ENCODE results near the gene MAST4.

The MAST4 gene

DNA sequence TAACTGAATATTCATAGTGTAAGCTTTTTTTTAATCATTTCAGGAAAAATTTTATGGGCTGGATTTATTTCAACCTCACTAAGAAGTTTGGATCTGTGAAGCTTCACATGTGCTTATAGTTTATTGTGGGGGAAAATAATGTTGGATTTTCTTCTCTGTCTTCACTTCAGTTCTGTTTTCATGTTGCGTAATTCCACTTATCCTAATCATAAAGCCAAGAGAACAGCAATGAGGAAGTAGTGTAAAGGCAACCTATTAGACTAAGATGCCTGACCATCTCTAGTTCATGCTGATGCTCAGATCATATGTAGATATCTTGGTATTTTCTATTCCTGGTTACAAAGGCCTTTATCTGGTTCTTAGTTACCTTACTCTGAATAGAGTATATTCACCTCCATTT, 550.4 kb downstream of the MAST4 start:
- TF ChIP-seq POLR2A (IDR thresholded peaks at IDR 0.05; ENCODE audit: low read depth, low read length) (no peak), POU2F2 (IDR thresholded peaks at IDR 0.05; ENCODE audit: low read depth, low read length) (no peak), POLR2AphosphoS5 (IDR thresholded peaks at IDR 0.05; ENCODE audit: low read depth, low read length) (no peak), PAX5 (IDR thresholded peaks at IDR 0.05; ENCODE audit: insufficient read depth, low read length, severe bottlenecking) (no peak), TAF1 (IDR thresholded peaks at IDR 0.05; ENCODE audit: low read depth, low read length) (no peak), SPI1 (IDR thresholded peaks at IDR 0.05; ENCODE audit: low read depth, low read length) (no peak)
- no peak for DNase-seq (ENCODE audit: insufficient read length, low spot score)
- no peak for FAIRE-seq

GRCh38 chr5:67146981-67147380, 550.8 kb downstream of the MAST4 start:
- DNase-seq (ENCODE audit: insufficient read length, low spot score) (no peak), FAIRE-seq (no peak)
- TF ChIP-seq POU2F2 (IDR thresholded peaks at IDR 0.05; ENCODE audit: low read depth, low read length) (no peak), TAF1 (IDR thresholded peaks at IDR 0.05; ENCODE audit: low read depth, low read length) (no peak), SPI1 (IDR thresholded peaks at IDR 0.05; ENCODE audit: low read depth, low read length) (no peak), PAX5 (IDR thresholded peaks at IDR 0.05; ENCODE audit: insufficient read depth, low read length, severe bottlenecking) (no peak)

DNA sequence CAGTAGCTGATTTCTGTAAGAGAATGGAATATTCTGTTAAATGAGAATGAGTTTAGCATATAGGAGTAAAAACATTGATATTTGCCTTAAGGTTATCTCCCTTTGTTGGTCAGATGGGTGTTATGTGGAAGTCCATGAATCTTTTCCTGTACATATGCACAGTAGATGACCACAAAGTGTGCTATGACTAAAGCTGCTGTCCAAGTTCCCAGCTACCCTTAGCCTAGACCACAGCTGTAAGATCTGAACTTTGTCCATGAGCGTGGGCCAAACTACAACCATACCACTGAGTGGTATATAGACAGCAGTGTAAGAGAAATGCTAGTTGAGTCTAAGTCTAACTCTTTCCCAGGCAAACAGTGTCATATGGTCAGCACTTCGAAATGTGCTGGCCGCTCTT, 551.6 kb downstream of the MAST4 start:
- TF ChIP-seq TAF1 (IDR thresholded peaks at IDR 0.05; ENCODE audit: low read depth, low read length) (no peak), POLR2A (IDR thresholded peaks at IDR 0.05; ENCODE audit: low read depth, low read length) (no peak), PAX5 (IDR thresholded peaks at IDR 0.05; ENCODE audit: insufficient read depth, low read length, severe bottlenecking) (no peak)
- FAIRE-seq (no peak), DNase-seq (ENCODE audit: insufficient read length, low spot score) (no peak)

- no peak for FAIRE-seq
- TF ChIP-seq POLR2A (IDR thresholded peaks at IDR 0.05; ENCODE audit: low read depth, low read length) (no peak), TAF1 (IDR thresholded peaks at IDR 0.05; ENCODE audit: low read depth, low read length) (no peak), POU2F2 (IDR thresholded peaks at IDR 0.05; ENCODE audit: low read depth, low read length) (no peak), POLR2AphosphoS5 (IDR thresholded peaks at IDR 0.05; ENCODE audit: low read depth, low read length) (no peak), PAX5 (IDR thresholded peaks at IDR 0.05; ENCODE audit: insufficient read depth, low read length, severe bottlenecking) (no peak), SPI1 (IDR thresholded peaks at IDR 0.05; ENCODE audit: low read depth, low read length) (no peak)
- DNase-seq (ENCODE audit: insufficient read length, low spot score), result no peak
These were observed 553.1 kb downstream of the MAST4 start for GRCh38 chr5:67149057-67149950.

GRCh38 chr5:67149951-67150523, 553.8 kb downstream of the MAST4 start:
- TF ChIP-seq POLR2A (IDR thresholded peaks at IDR 0.05; ENCODE audit: low read depth, low read length) (no peak), POU2F2 (IDR thresholded peaks at IDR 0.05; ENCODE audit: low read depth, low read length) (no peak), POLR2AphosphoS5 (IDR thresholded peaks at IDR 0.05; ENCODE audit: low read depth, low read length) (no peak), TAF1 (IDR thresholded peaks at IDR 0.05; ENCODE audit: low read depth, low read length) (no peak), SPI1 (IDR thresholded peaks at IDR 0.05; ENCODE audit: low read depth, low read length) (no peak), PAX5 (IDR thresholded peaks at IDR 0.05; ENCODE audit: insufficient read depth, low read length, severe bottlenecking) (no peak)
- FAIRE-seq, result no peak
- DNase-seq (ENCODE audit: insufficient read length, low spot score), result no peak

- no peak for DNase-seq (ENCODE audit: insufficient read length, low spot score)
- no peak for FAIRE-seq
- TF ChIP-seq POU2F2 (IDR thresholded peaks at IDR 0.05; ENCODE audit: low read depth, low read length) (no peak), POLR2A (IDR thresholded peaks at IDR 0.05; ENCODE audit: low read depth, low read length) (no peak), SPI1 (IDR thresholded peaks at IDR 0.05; ENCODE audit: low read depth, low read length) (no peak), POLR2AphosphoS5 (IDR thresholded peaks at IDR 0.05; ENCODE audit: low read depth, low read length) (no peak), TAF1 (IDR thresholded peaks at IDR 0.05; ENCODE audit: low read depth, low read length) (no peak), PAX5 (IDR thresholded peaks at IDR 0.05; ENCODE audit: insufficient read depth, low read length, severe bottlenecking) (no peak)
These were observed 556.2 kb downstream of the MAST4 start for GRCh38 chr5:67152400-67152799.

DNA sequence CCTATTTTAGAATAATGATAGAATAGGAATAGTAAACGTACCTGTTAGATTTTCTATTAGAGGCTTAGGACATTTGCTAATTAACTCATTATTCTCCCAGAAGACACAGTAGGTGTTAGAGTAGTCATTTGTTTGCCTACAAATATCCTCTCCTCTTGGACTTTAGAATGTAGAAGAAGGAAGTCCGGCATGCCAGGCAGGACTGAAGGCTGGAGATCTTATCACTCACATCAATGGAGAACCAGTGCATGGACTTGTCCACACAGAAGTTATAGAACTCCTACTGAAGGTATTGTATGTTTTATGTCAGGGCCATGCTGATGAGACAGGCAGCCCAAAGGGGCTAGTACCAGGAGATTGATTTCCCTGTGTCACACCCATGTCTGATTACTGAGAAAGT, 557.1 kb downstream of the MAST4 start:
- no peak for TF ChIP-seq POLR2A (IDR thresholded peaks at IDR 0.05; ENCODE audit: low read depth, low read length)
- TF ChIP-seq POU2F2 (IDR thresholded peaks at IDR 0.05; ENCODE audit: low read depth, low read length), result no peak
- TF ChIP-seq TAF1 (IDR thresholded peaks at IDR 0.05; ENCODE audit: low read depth, low read length), result no peak
- TF ChIP-seq SPI1 (IDR thresholded peaks at IDR 0.05; ENCODE audit: low read depth, low read length), result no peak
- TF ChIP-seq PAX5 (IDR thresholded peaks at IDR 0.05; ENCODE audit: insufficient read depth, low read length, severe bottlenecking), result no peak
- no peak for TF ChIP-seq POLR2AphosphoS5 (IDR thresholded peaks at IDR 0.05; ENCODE audit: low read depth, low read length)
- FAIRE-seq (no peak), DNase-seq (ENCODE audit: insufficient read length, low spot score) (no peak)

GRCh38 chr5:67154556-67155206, 558.5 kb downstream of the MAST4 start:
- FAIRE-seq, result no peak
- DNase-seq (ENCODE audit: insufficient read length, low spot score), result no peak
- TF ChIP-seq PAX5 (IDR thresholded peaks at IDR 0.05; ENCODE audit: insufficient read depth, low read length, severe bottlenecking) (no peak), POU2F2 (IDR thresholded peaks at IDR 0.05; ENCODE audit: low read depth, low read length) (no peak), SPI1 (IDR thresholded peaks at IDR 0.05; ENCODE audit: low read depth, low read length) (no peak), POLR2AphosphoS5 (IDR thresholded peaks at IDR 0.05; ENCODE audit: low read depth, low read length) (no peak), TAF1 (IDR thresholded peaks at IDR 0.05; ENCODE audit: low read depth, low read length) (no peak), POLR2A (IDR thresholded peaks at IDR 0.05; ENCODE audit: low read depth, low read length) (no peak)

DNA sequence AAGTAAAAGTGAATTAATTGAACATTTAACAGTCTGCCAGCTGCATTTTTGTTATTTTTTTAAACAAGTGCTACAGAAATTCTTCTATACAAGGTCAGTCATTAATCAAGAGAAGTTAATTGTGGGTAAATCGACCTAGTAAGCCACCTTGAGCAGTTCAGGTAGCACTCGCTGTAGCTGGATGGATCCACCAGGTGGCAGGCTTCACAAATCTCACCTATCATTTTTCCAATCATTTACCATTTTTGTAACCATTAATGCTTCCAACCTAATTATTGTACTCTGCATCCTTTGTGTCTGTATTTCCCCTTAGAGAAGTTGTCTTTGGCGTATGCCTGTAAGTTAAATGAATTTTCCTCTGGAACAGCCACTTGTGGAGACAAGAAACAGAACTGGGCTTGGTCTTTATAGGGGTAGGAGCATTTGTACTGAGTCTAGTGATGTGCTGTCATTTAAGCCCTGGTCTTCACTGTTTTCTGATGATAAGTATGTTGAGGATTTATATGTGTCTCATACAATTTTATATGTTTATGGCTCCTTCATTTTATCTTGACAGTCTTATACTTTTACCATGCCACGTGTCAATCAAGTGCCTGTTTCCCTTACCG, 560.9 kb downstream of the MAST4 start:
- FAIRE-seq (peak; percentile 82), DNase-seq (ENCODE audit: insufficient read length, low spot score) (peak; percentile 14)
- TF ChIP-seq SPI1 (IDR thresholded peaks at IDR 0.05; ENCODE audit: low read depth, low read length), result no peak
- TF ChIP-seq POLR2AphosphoS5 (IDR thresholded peaks at IDR 0.05; ENCODE audit: low read depth, low read length), result no peak
- no peak for TF ChIP-seq POLR2A (IDR thresholded peaks at IDR 0.05; ENCODE audit: low read depth, low read length)
- no peak for TF ChIP-seq PAX5 (IDR thresholded peaks at IDR 0.05; ENCODE audit: insufficient read depth, low read length, severe bottlenecking)
- no peak for TF ChIP-seq POU2F2 (IDR thresholded peaks at IDR 0.05; ENCODE audit: low read depth, low read length)
- no peak for TF ChIP-seq TAF1 (IDR thresholded peaks at IDR 0.05; ENCODE audit: low read depth, low read length)

Measured in GM12891 (cell line).